WI38 (cell line): ENCODE results near the gene TKT.

Experiments
- H3K4me3 ChIP-seq: 2 replicates; pipeline ENCODE4 v1.5.1; 2011; ENCODE audit warnings: low read depth, mild to moderate bottlenecking, control low read depth, low read length
- CTCF ChIP-seq: IDR thresholded peaks from 2 replicates; pipeline ENCODE4 v1.5.1; 2012; ENCODE audit warnings: low read depth, mild to moderate bottlenecking, control low read depth, low read length

The TKT gene

GRCh38 chr3:53195066-53195450 lies 60.8 kb downstream of the TKT start:
- H3K4me3 ChIP-seq, result no peak overlapping the region
- TF ChIP-seq CTCF, result no peak

GRCh38 chr3:53194210-53195065 lies 61.4 kb downstream of the TKT start:
- no peak for TF ChIP-seq CTCF
- no peak overlapping the region for H3K4me3 ChIP-seq

GRCh38 chr3:53193466-53194209 lies 62.2 kb downstream of the TKT start:
- H3K4me3 ChIP-seq, result no peak overlapping the region
- TF ChIP-seq CTCF, result no peak

GRCh38 chr3:53192608-53193007 lies 63.2 kb downstream of the TKT start:
- no peak for TF ChIP-seq CTCF
- no peak overlapping the region for H3K4me3 ChIP-seq

- TF ChIP-seq CTCF, result no peak
- H3K4me3 ChIP-seq, result no peak overlapping the region
Measured at GRCh38 chr3:53191836-53192480, 63.9 kb downstream of the TKT start.

GRCh38 chr3:53190659-53191058 lies 65.2 kb downstream of the TKT start:
- no peak overlapping the region for H3K4me3 ChIP-seq
- no peak for TF ChIP-seq CTCF
